ENCODE data around the gene KPNA3.

- no peak for TF ChIP-seq EZH2 (IDR thresholded peaks at IDR 0.05; ENCODE audit: low read depth)
- TF ChIP-seq, protein P1, sequence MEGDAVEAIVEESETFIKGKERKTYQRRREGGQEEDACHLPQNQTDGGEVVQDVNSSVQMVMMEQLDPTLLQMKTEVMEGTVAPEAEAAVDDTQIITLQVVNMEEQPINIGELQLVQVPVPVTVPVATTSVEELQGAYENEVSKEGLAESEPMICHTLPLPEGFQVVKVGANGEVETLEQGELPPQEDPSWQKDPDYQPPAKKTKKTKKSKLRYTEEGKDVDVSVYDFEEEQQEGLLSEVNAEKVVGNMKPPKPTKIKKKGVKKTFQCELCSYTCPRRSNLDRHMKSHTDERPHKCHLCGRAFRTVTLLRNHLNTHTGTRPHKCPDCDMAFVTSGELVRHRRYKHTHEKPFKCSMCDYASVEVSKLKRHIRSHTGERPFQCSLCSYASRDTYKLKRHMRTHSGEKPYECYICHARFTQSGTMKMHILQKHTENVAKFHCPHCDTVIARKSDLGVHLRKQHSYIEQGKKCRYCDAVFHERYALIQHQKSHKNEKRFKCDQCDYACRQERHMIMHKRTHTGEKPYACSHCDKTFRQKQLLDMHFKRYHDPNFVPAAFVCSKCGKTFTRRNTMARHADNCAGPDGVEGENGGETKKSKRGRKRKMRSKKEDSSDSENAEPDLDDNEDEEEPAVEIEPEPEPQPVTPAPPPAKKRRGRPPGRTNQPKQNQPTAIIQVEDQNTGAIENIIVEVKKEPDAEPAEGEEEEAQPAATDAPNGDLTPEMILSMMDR (conservative IDR thresholded peaks at IDR 0.05) = no peak
These were observed 19.0 kb upstream of the KPNA3 start for GRCh38 chr13:49811527-49811908.
